ENCODE data around the gene SSTR5.

- no peak for TF ChIP-seq CTCF (IDR thresholded peaks at IDR 0.05; ENCODE audit: borderline replicate concordance, extremely low read depth, low read length, poor library complexity, severe bottlenecking)
- no peak for TF ChIP-seq EZH2 (IDR thresholded peaks at IDR 0.05; ENCODE audit: borderline replicate concordance, low read depth, low read length, severe bottlenecking)
Measured at GRCh38 chr16:1050921-1051320, 21.6 kb upstream of the SSTR5 start.

Measured in DND-41 (cell line).